ENCODE measurements around the gene PCDH9. TPM values are rescaled to one million over a fixed set of nuclear protein-coding genes. Genes with fewer than 3 reads are reported as not detected.

PCDH9 gene
- total RNA-seq, 2 donors from 2014 or later, result 0.44 to 1.0 TPM

GRCh38 chr13:66716538-66716937, 513.6 kb downstream of the PCDH9 start:
- no peak for TF ChIP-seq CTCF (IDR thresholded peaks at IDR 0.05)
- no peaks in the 10 kb centered on the region for H3K36me3 ChIP-seq
- H3K4me3 ChIP-seq, result no peak overlapping the region
- H3K27ac ChIP-seq, result no peak overlapping the region
- no peak for DNase-seq
- no peaks in the 10 kb centered on the region for H3K4me1 ChIP-seq
- no peaks in the 10 kb centered on the region for H3K27me3 ChIP-seq
- H3K9me3 ChIP-seq, result no peaks in the 10 kb centered on the region
- intact Hi-C loops (cut with DNase I), result no loop called here
- H3K9ac ChIP-seq (ENCODE audit: low read depth in 2 of 2, low read length in 2 of 2), result no peak overlapping the region

- H3K9me3 ChIP-seq, result no peaks in the 10 kb centered on the region
- H3K9ac ChIP-seq (ENCODE audit: low read depth in 2 of 2, low read length in 2 of 2), result no peak overlapping the region
- H3K36me3 ChIP-seq, result no peaks in the 10 kb centered on the region
- DNase-seq, result no peak
- H3K4me1 ChIP-seq, result no peaks in the 10 kb centered on the region
- no peak overlapping the region for H3K27ac ChIP-seq
- H3K4me3 ChIP-seq, result no peak overlapping the region
- no peaks in the 10 kb centered on the region for H3K27me3 ChIP-seq
- no peak for TF ChIP-seq CTCF (IDR thresholded peaks at IDR 0.05)
- intact Hi-C loops (cut with DNase I), result no loop called here
These were observed 515.3 kb downstream of the PCDH9 start for GRCh38 chr13:66714795-66715194.

GRCh38 chr13:66704110-66704509, 526.0 kb downstream of the PCDH9 start:
- Histone ChIP-seq H3K9ac (ENCODE audit: low read depth in 2 of 2, low read length in 2 of 2) (no peak overlapping the region), H3K27me3 (no peaks in the 10 kb centered on the region), H3K9me3 (no peaks in the 10 kb centered on the region), H3K4me1 (no peaks in the 10 kb centered on the region), H3K36me3 (no peaks in the 10 kb centered on the region), H3K4me3 (no peak overlapping the region), H3K27ac (no peak overlapping the region)
- intact Hi-C loops (cut with DNase I), result no loop called here
- no peak for TF ChIP-seq CTCF (IDR thresholded peaks at IDR 0.05)
- no peak for DNase-seq

- H3K9ac ChIP-seq (ENCODE audit: low read depth in 2 of 2, low read length in 2 of 2), result no peak overlapping the region
- no peak for DNase-seq
- no peaks in the 10 kb centered on the region for H3K9me3 ChIP-seq
- no peak overlapping the region for H3K4me3 ChIP-seq
- H3K27ac ChIP-seq, result no peak overlapping the region
- no peak for TF ChIP-seq CTCF (IDR thresholded peaks at IDR 0.05)
- intact Hi-C loops (cut with DNase I), result no loop called here
- no peaks in the 10 kb centered on the region for H3K27me3 ChIP-seq
- H3K4me1 ChIP-seq, result no peaks in the 10 kb centered on the region
- no peaks in the 10 kb centered on the region for H3K36me3 ChIP-seq
These were observed 526.5 kb downstream of the PCDH9 start for GRCh38 chr13:66703597-66703996.

GRCh38 chr13:66700117-66700601, 530.0 kb downstream of the PCDH9 start:
- DNase-seq, result no peak
- H3K4me3 ChIP-seq, result no peak overlapping the region
- no peaks in the 10 kb centered on the region for H3K4me1 ChIP-seq
- H3K9me3 ChIP-seq, result no peaks in the 10 kb centered on the region
- TF ChIP-seq CTCF (IDR thresholded peaks at IDR 0.05), result no peak
- no peak overlapping the region for H3K9ac ChIP-seq (ENCODE audit: low read depth in 2 of 2, low read length in 2 of 2)
- intact Hi-C loops (cut with DNase I), result no loop called here
- H3K27me3 ChIP-seq, result no peaks in the 10 kb centered on the region
- no peak overlapping the region for H3K27ac ChIP-seq
- no peaks in the 10 kb centered on the region for H3K36me3 ChIP-seq

- no peak overlapping the region for H3K27ac ChIP-seq
- H3K9ac ChIP-seq (ENCODE audit: low read depth in 2 of 2, low read length in 2 of 2), result no peak overlapping the region
- H3K4me1 ChIP-seq, result no peaks in the 10 kb centered on the region
- no peak overlapping the region for H3K4me3 ChIP-seq
- no peak for TF ChIP-seq CTCF (IDR thresholded peaks at IDR 0.05)
- no peaks in the 10 kb centered on the region for H3K36me3 ChIP-seq
- no peaks in the 10 kb centered on the region for H3K9me3 ChIP-seq
- intact Hi-C loops (cut with DNase I), result no loop called here
- no peaks in the 10 kb centered on the region for H3K27me3 ChIP-seq
- no peak for DNase-seq
These were observed 536.5 kb downstream of the PCDH9 start for GRCh38 chr13:66693656-66694055.
